A549 (cell line): Measurements from ENCODE around the gene CSMD2. TPM values are rescaled to one million over a fixed set of nuclear protein-coding genes. Genes with fewer than 3 reads are reported as not detected.

Source experiments
- ATAC-seq, 2 experiments: fragments of 200-7000 bp in 1 of 2; fragments of >200 bp in 1 of 2; cut with Nextera tagmentation in 1 of 2; cut with Tn5 transposase in 1 of 2; 3 replicates each; pipeline versions ENCODE4 v1.8.0 to v1.9.1; 2018 to 2020; ENCODE audit warnings: mild to moderate bottlenecking in 1 of 2, moderate library complexity in 1 of 2
- CTCF ChIA-PET: fragments of 300-600 bp; sonication (Branson Sonifier 250); formaldehyde crosslinking; extraction: SDS; loops from one replicate; lab custom pipeline; 2021; ENCODE audit warnings: antibody characterized with exemption, inconsistent platforms; lab: Yijun Ruan, JAX
- POLR2A ChIA-PET: fragments of 350-600 bp; formaldehyde crosslinking; extraction: SDS; loops from one replicate; lab custom pipeline; 2021; ENCODE audit warnings: antibody characterized with exemption, inconsistent platforms; lab: Yijun Ruan, JAX
- DNase-seq, 2 experiments: peaks; one replicate each; pipeline versions ENCODE4 v3.0.0 to v3.0.0-alpha.2; 2011 to 2016; ENCODE audit warnings: low read depth in 1 of 2, low spot score in 1 of 2
- FAIRE-seq: peaks from 2 replicates; lab custom pipeline; 2011; peaks lifted over from hg19 to GRCh38; lab: Jason Lieb, UNC
- H3K27ac ChIP-seq, 2 experiments: fragments of >200 bp; sonication (Bioruptor Twin); formaldehyde crosslinking; 3 replicates each; pipeline ENCODE4 v1.5.1; 2016 to 2017
- H3K4me1 ChIP-seq: fragments of >200 bp; sonication (Bioruptor Twin); formaldehyde crosslinking; 3 replicates; pipeline ENCODE4 v1.6.1; 2016
- H3K4me2 ChIP-seq: fragments of >200 bp; sonication (Bioruptor Twin); formaldehyde crosslinking; 3 replicates; pipeline ENCODE4 v1.6.1; 2016
- H3K4me3 ChIP-seq: fragments of >200 bp; sonication (Bioruptor Twin); formaldehyde crosslinking; 3 replicates; pipeline ENCODE4 v1.5.1; 2016
- H3K9me3 ChIP-seq: fragments of >200 bp; sonication (Bioruptor Twin); formaldehyde crosslinking; 3 replicates; pipeline ENCODE4 v1.6.1; 2016
- CBX8 ChIP-seq: fragments of 200-600 bp; sonication (generic); IDR thresholded peaks from 2 replicates; pipeline ENCODE4 v1.6.1; 2016
- CEBPB ChIP-seq, 2 experiments: fragments of >200 bp in 1 of 2; sonication (Bioruptor Twin) in 1 of 2; formaldehyde crosslinking in 1 of 2; IDR thresholded peaks; 2 replicates each; pipeline ENCODE4 v1.6.1; 2012 to 2016
- EHF ChIP-seq: fragments of 250-450 bp; sonication (Bioruptor Pico); IDR thresholded peaks from 2 replicates; pipeline ENCODE4 v1.5.0; 2020; ENCODE audit warnings: mild to moderate bottlenecking
- FOXS1 ChIP-seq: fragments of 250-450 bp; sonication (Bioruptor Pico); IDR thresholded peaks from 2 replicates; pipeline ENCODE4 v1.5.0; 2020; ENCODE audit warnings: mild to moderate bottlenecking, moderate library complexity
- HOXB13 ChIP-seq: fragments of 250-450 bp; sonication (Bioruptor Pico); IDR thresholded peaks from 2 replicates; pipeline ENCODE4 v1.5.0; 2020; ENCODE audit warnings: low read depth, mild to moderate bottlenecking, moderate library complexity
- HOXB5 ChIP-seq: fragments of 250-450 bp; sonication (Bioruptor Pico); IDR thresholded peaks from 2 replicates; pipeline ENCODE4 v1.5.0; 2020; ENCODE audit warnings: mild to moderate bottlenecking, moderate library complexity
- KDM1A ChIP-seq: fragments of 200-600 bp; sonication (generic); IDR thresholded peaks from 2 replicates; pipeline ENCODE4 v1.6.1; 2016; ENCODE audit warnings: low read depth, mild to moderate bottlenecking
- KDM5A ChIP-seq: fragments of 200-600 bp; sonication (generic); IDR thresholded peaks from 2 replicates; pipeline ENCODE4 v1.6.1; 2016; ENCODE audit warnings: antibody characterized with exemption, mild to moderate bottlenecking
- NPAS2 ChIP-seq: fragments of 250-450 bp; sonication (Bioruptor Pico); IDR thresholded peaks from 2 replicates; pipeline ENCODE4 v1.8.0; 2022; ENCODE audit warnings: mild to moderate bottlenecking, moderate library complexity, borderline replicate concordance
- POLR2A ChIP-seq: IDR thresholded peaks from 2 replicates; pipeline ENCODE4 v1.6.1; 2012; ENCODE audit warnings: mild to moderate bottlenecking, low read length
- RARB ChIP-seq: fragments of 250-450 bp; sonication (Bioruptor Pico); IDR thresholded peaks from 2 replicates; pipeline ENCODE4 v1.8.0; 2021; ENCODE audit warnings: mild to moderate bottlenecking, moderate library complexity
- RFX5 ChIP-seq: fragments of 450-650 bp; IDR thresholded peaks from 2 replicates; pipeline ENCODE4 v1.7.1; 2014; ENCODE audit warnings: antibody characterized with exemption, mild to moderate bottlenecking, moderate library complexity
- RNF2 ChIP-seq: fragments of 200-600 bp; sonication (generic); IDR thresholded peaks from 2 replicates; pipeline ENCODE4 v1.6.1; 2016; ENCODE audit warnings: low read depth, mild to moderate bottlenecking, antibody characterized with exemption, moderate library complexity, borderline replicate concordance
- TP53 ChIP-seq: fragments of 250-450 bp; sonication (Bioruptor Pico); IDR thresholded peaks from 2 replicates; pipeline ENCODE4 v1.5.0; 2021; ENCODE audit warnings: mild to moderate bottlenecking, moderate library complexity
- ZFP36 ChIP-seq: fragments of 450-650 bp; IDR thresholded peaks from 2 replicates; pipeline ENCODE4 v1.6.1; 2014; ENCODE audit warnings: borderline replicate concordance; ENCODE audit not compliant: partially characterized antibody
- ZSCAN20 ChIP-seq: fragments of 250-450 bp; sonication (Bioruptor Pico); IDR thresholded peaks from 2 replicates; pipeline ENCODE4 v1.8.0; 2022; ENCODE audit warnings: mild to moderate bottlenecking, moderate library complexity
- WGBS: methylation state at CpG from one replicate; pipeline ENCODE4 v1.1.6; 2017; ENCODE audit errors: missing lambda C conversion rate; 5-methylcytosine and 5-hydroxymethylcytosine counted together
- polyA plus RNA-seq, 4 experiments: library from polyadenylated mRNA; depleted of rRNA in 3 of 4; stranded (reverse); fragments of >200 nt; fragmentation: RNase III in 1 of 4; extraction: RNeasy Plus Mini Kit Qiagen cat#74134 plus additional on column Dnase treatment in 1 of 4; gene quantifications; 2 replicates in 3 of 4; 3 replicates in 1 of 4; pipeline ENCODE4 v1.2.3, GENCODE V29; 2011 to 2017
- TF ChIP-seq, protein P1 (sequence below): fragments of 250-450 bp; sonication (Bioruptor Pico); IDR thresholded peaks from 2 replicates; pipeline ENCODE4 v1.5.0; 2021; ENCODE audit warnings: mild to moderate bottlenecking, moderate library complexity, borderline replicate concordance
- TF ChIP-seq, protein P2 (sequence below): fragments of 250-450 bp; sonication (Bioruptor Pico); IDR thresholded peaks from 2 replicates; pipeline ENCODE4 v1.5.0; 2020; ENCODE audit warnings: low read depth, mild to moderate bottlenecking, moderate library complexity
- TF ChIP-seq, protein P3 (sequence below): IDR thresholded peaks from 2 replicates; pipeline ENCODE4 v1.6.1; 2012
- TF ChIP-seq, protein P4 (sequence below): IDR thresholded peaks from 2 replicates; pipeline ENCODE4 v1.6.1; 2012
- TF ChIP-seq, protein P5 (sequence below): fragments of >200 bp; sonication (Bioruptor Twin); formaldehyde crosslinking; IDR thresholded peaks from 2 replicates; pipeline ENCODE4 v1.6.1; 2016

CSMD2 gene
- polyA plus RNA-seq, 2 of the 4 experiments (the other 2 are of a cell fraction), result not detected

DNA sequence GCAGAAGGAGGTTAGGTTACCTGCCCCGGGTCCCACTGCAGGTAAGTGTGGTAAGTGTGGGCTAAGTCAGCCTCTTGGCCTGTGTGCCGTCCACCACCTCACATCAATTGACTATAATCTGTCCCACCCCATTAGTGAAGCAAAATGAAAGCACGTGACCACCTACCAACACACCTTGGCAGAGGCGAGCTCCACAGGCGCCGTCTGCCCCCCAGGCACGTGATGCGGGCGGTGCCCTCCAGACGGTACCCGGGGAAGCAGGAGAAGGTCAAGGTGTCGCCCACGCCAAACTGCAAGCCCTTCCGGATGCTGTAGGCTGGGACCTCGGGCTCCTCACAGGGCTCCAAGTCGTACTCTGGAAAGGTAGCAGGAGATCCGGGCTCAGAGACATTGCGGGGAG, 450.6 kb downstream of the CSMD2 start:
- Histone ChIP-seq H3K27ac (no peak overlapping the region), H3K4me2 (no peak overlapping the region)
- FAIRE-seq, result no peak
- WGBS, result 21% methylated on average over 18 of the region's 18 CpGs
- no peak for DNase-seq
- TF ChIP-seq RNF2 (no peak), EHF (CRISPR knock-in tag) (no peak), NPAS2 (CRISPR knock-in tag) (no peak), ZFP36 (no peak), KDM5A (no peak)
- TF ChIP-seq, protein P1, sequence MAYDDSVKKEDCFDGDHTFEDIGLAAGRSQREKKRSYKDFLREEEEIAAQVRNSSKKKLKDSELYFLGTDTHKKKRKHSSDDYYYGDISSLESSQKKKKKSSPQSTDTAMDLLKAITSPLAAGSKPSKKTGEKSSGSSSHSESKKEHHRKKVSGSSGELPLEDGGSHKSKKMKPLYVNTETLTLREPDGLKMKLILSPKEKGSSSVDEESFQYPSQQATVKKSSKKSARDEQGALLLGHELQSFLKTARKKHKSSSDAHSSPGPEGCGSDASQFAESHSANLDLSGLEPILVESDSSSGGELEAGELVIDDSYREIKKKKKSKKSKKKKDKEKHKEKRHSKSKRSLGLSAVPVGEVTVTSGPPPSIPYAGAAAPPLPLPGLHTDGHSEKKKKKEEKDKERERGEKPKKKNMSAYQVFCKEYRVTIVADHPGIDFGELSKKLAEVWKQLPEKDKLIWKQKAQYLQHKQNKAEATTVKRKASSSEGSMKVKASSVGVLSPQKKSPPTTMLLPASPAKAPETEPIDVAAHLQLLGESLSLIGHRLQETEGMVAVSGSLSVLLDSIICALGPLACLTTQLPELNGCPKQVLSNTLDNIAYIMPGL (CRISPR knock-in tag), result no peak
- TF ChIP-seq, all 56 proteins: peak for 0
- H3K4me1 ChIP-seq, result no peaks in the 10 kb centered on the region
- H3K9me3 ChIP-seq, result no peaks in the 10 kb centered on the region
- H3K4me3 ChIP-seq, result no peak overlapping the region
- ChIA-PET CTCF (no interaction called here), POLR2A (no interaction called here)
- no peak for ATAC-seq

DNA sequence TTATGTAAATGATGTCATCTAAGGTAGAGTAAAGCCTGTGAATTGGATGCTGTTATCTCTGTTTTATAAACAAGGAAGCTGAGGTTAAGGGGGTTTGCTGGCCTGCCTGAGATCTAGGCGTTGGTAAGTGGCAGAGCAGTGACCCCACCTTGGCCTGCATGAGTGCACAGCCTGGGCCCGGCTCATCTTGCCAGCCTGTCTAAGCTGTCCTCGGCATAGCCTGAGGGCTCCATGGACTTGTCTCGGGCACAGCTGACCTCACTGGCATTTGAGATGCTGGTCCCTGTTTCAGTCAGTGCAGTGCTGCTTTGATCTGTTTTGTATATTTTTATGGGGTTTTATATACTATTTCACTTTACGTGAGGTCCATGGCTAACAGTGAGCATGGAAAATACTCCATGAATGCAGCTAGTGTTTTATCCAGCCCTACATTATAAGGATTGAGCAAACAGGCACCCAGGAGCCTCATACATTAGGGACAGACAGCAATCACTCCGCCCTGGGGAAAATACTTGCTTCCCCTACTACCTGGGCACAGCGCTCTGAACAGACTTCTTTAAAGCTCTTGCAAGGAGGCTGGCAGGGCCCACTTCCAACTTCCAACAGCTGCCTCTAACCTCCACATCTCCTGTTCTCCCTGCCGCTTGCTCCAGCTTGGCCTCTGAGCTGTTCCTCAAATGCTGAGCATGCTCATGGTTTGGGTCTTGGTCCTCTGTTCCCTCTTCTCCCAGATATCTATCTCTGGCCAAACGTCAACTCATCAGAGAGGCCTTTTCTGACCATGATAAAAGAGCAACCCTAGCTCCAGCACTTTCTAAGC, 451.8 kb downstream of the CSMD2 start:
- 28% methylated on average over 9 of the region's 9 CpGs for WGBS
- no peak for ATAC-seq
- DNase-seq, result no peak
- CTCF ChIA-PET, result no interaction called here
- Histone ChIP-seq H3K27ac (no peak overlapping the region), H3K4me1 (no peaks in the 10 kb centered on the region), H3K4me2 (no peak overlapping the region), H3K9me3 (no peaks in the 10 kb centered on the region), H3K4me3 (no peak overlapping the region)
- POLR2A ChIA-PET, result no interaction called here
- no peak for TF ChIP-seq RARB (CRISPR knock-in tag)
- TF ChIP-seq CBX8, result no peak
- TF ChIP-seq KDM1A, result no peak
- no peak for TF ChIP-seq FOXS1 (CRISPR knock-in tag)
- TF ChIP-seq, protein P2, sequence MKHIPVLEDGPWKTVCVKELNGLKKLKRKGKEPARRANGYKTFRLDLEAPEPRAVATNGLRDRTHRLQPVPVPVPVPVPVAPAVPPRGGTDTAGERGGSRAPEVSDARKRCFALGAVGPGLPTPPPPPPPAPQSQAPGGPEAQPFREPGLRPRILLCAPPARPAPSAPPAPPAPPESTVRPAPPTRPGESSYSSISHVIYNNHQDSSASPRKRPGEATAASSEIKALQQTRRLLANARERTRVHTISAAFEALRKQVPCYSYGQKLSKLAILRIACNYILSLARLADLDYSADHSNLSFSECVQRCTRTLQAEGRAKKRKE, result no peak
- TF ChIP-seq HOXB5 (CRISPR knock-in tag), result no peak
- TF ChIP-seq, protein P3, sequence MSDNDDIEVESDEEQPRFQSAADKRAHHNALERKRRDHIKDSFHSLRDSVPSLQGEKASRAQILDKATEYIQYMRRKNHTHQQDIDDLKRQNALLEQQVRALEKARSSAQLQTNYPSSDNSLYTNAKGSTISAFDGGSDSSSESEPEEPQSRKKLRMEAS, result no peak
- TF ChIP-seq, protein P4, sequence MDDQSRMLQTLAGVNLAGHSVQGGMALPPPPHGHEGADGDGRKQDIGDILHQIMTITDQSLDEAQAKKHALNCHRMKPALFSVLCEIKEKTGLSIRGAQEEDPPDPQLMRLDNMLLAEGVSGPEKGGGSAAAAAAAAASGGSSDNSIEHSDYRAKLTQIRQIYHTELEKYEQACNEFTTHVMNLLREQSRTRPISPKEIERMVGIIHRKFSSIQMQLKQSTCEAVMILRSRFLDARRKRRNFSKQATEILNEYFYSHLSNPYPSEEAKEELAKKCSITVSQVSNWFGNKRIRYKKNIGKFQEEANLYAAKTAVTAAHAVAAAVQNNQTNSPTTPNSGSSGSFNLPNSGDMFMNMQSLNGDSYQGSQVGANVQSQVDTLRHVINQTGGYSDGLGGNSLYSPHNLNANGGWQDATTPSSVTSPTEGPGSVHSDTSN, result no peak
- TF ChIP-seq, protein P5, sequence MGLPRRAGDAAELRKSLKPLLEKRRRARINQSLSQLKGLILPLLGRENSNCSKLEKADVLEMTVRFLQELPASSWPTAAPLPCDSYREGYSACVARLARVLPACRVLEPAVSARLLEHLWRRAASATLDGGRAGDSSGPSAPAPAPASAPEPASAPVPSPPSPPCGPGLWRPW, result no peak
- TF ChIP-seq TP53 (CRISPR knock-in tag), result no peak
- no peak for TF ChIP-seq RFX5
- TF ChIP-seq POLR2A, result no peak
- TF ChIP-seq ZSCAN20 (CRISPR knock-in tag), result no peak
- no peak for TF ChIP-seq CEBPB (IDR thresholded peaks at IDR 0.05)
- no peak for TF ChIP-seq HOXB13 (CRISPR knock-in tag)
- no peak for FAIRE-seq
